Endothelial cell of umbilical vein (primary cell): Measurements from ENCODE around the gene GLRX5. TPM values are rescaled to one million over a fixed set of nuclear protein-coding genes. Genes with fewer than 3 reads are reported as not detected.
A peak's percentile ranks its signal among the peaks of the same experiment; 100 is the strongest.

Source experiments
- BruUV-seq: library from RNA; stranded (reverse); fragments of 400-500 nt; replicated peaks from 2 replicates; lab custom pipeline; 2021; lab: Mats Ljungman, UMichigan
- CTCF ChIA-PET: fragments of 300-600, 350-600 bp; sonication (Branson Sonifier 250); formaldehyde crosslinking; loops from one replicate; lab custom pipeline; 2021; ENCODE audit warnings: antibody characterized with exemption, inconsistent platforms; lab: Charles Lee
- POLR2A ChIA-PET: fragments of 300-600, 350-600 bp; sonication (Branson Sonifier 250); formaldehyde crosslinking; loops from one replicate; lab custom pipeline; 2021; ENCODE audit warnings: antibody characterized with exemption, inconsistent platforms; lab: Charles Lee
- DNase-seq: peaks from one replicate; pipeline ENCODE4 v3.0.0-alpha.2; 2011; ENCODE audit warnings: low read depth, low spot score
- FAIRE-seq: peaks from 2 replicates; lab custom pipeline; 2011; peaks lifted over from hg19 to GRCh38; lab: Jason Lieb, UNC
- H2AFZ ChIP-seq: 2 replicates; pipeline ENCODE4 v1.6.0; 2012; ENCODE audit warnings: low read depth, low read length, control low read depth, inconsistent platforms
- H3K27ac ChIP-seq: 2 replicates; pipeline ENCODE4 v1.5.1; 2011; ENCODE audit warnings: low read depth, mild to moderate bottlenecking, control low read depth, low read length, moderate library complexity; ENCODE audit not compliant: insufficient read depth
- H3K27me3 ChIP-seq, 2 experiments: 2 replicates each; pipeline versions ENCODE4 v1.6.0 to v1.6.1; 2011; ENCODE audit warnings: low read length in 2 of 2, mixed read lengths in 1 of 2; ENCODE audit not compliant: control insufficient read depth in 2 of 2, insufficient read depth in 2 of 2
- H3K36me3 ChIP-seq, 2 experiments: 2 replicates in 1 of 2; 3 replicates in 1 of 2; pipeline ENCODE4 v1.5.1; 2011; ENCODE audit warnings: low read length in 2 of 2, mild to moderate bottlenecking in 1 of 2, moderate library complexity in 1 of 2; ENCODE audit not compliant: control insufficient read depth in 2 of 2, insufficient read depth in 2 of 2; ENCODE audit errors: extremely low read depth in 1 of 2
- H3K4me1 ChIP-seq: 3 replicates; pipeline ENCODE4 v1.5.1; 2011; ENCODE audit warnings: mild to moderate bottlenecking, low read length; ENCODE audit not compliant: control insufficient read depth, insufficient read depth; ENCODE audit errors: extremely low read depth
- H3K4me2 ChIP-seq: 2 replicates; pipeline ENCODE4 v1.6.1; 2011; ENCODE audit warnings: low read length, control low read depth, mixed read lengths; ENCODE audit not compliant: insufficient read depth
- H3K4me3 ChIP-seq, 3 experiments: fragments of 200-600 bp in 1 of 3; sonication (generic), shearing (Covaris generic) in 1 of 3; replicated peaks in 1 of 3; 2 replicates each; pipeline ENCODE4 v1.5.1; 2011 to 2016; ENCODE audit warnings: control low read depth in 3 of 3, low read length in 3 of 3, mild to moderate bottlenecking in 2 of 3, inconsistent platforms in 1 of 3, low read depth in 1 of 3, moderate library complexity in 1 of 3; ENCODE audit not compliant: insufficient read depth in 1 of 3
- H3K79me2 ChIP-seq: 2 replicates; pipeline ENCODE4 v1.6.0; 2012; ENCODE audit warnings: low read length, inconsistent platforms; ENCODE audit not compliant: control insufficient read depth, insufficient read depth
- H3K9ac ChIP-seq: replicated peaks from 2 replicates; pipeline ENCODE3; 2011; ENCODE audit warnings: low read length, control low read depth; ENCODE audit not compliant: insufficient read depth; ENCODE audit errors: extremely low read depth
- H3K9me1 ChIP-seq: replicated peaks from 3 replicates; pipeline ENCODE4 v1.6.0; 2011; ENCODE audit warnings: mild to moderate bottlenecking, low read length; ENCODE audit not compliant: control insufficient read depth, insufficient read depth; ENCODE audit errors: extremely low read depth
- H3K9me3 ChIP-seq: replicated peaks from 2 replicates; pipeline ENCODE4 v1.5.1; 2012; ENCODE audit warnings: low read length, inconsistent platforms; ENCODE audit not compliant: control insufficient read depth, insufficient read depth
- H4K20me1 ChIP-seq: replicated peaks from 2 replicates; pipeline ENCODE3; 2011; ENCODE audit warnings: mild to moderate bottlenecking, low read length; ENCODE audit not compliant: control insufficient read depth, insufficient read depth; ENCODE audit errors: extremely low read depth
- EZH2 ChIP-seq: IDR thresholded peaks from 2 replicates; pipeline ENCODE4 v1.6.1; 2012; ENCODE audit warnings: borderline replicate concordance, low read depth, mild to moderate bottlenecking, moderate library complexity, low read length, inconsistent platforms; ENCODE audit not compliant: severe bottlenecking
- FOS ChIP-seq: IDR thresholded peaks from 2 replicates; pipeline ENCODE4 v1.6.1; 2011; ENCODE audit warnings: mild to moderate bottlenecking, low read length, moderate library complexity, borderline replicate concordance; ENCODE audit not compliant: insufficient read depth
- GATA2 ChIP-seq: IDR thresholded peaks from 2 replicates; pipeline ENCODE4 v1.7.0; 2011; ENCODE audit warnings: low read depth, mild to moderate bottlenecking, moderate library complexity, mixed read lengths, low read length; ENCODE audit not compliant: insufficient read length, insufficient read depth
- JUN ChIP-seq: IDR thresholded peaks from 2 replicates; pipeline ENCODE4 v1.6.1; 2011; ENCODE audit warnings: borderline replicate concordance, low read depth; ENCODE audit not compliant: insufficient read length, insufficient read depth
- POLR2AphosphoS5 ChIP-seq: IDR thresholded peaks from 2 replicates; pipeline ENCODE4 v1.6.1; 2012; ENCODE audit warnings: low read depth, mild to moderate bottlenecking, control low read depth, low read length, moderate library complexity; ENCODE audit not compliant: insufficient read depth
- dilution Hi-C: fragments of 300-500 bp; cut with MboI; formaldehyde crosslinking; loops from one replicate; pipeline ENCODE4 v1.15.0; 2019; ENCODE audit warnings: low sequenced_read_pairs; ENCODE audit not compliant: extremely low pct_ligation_motif_present
- intact Hi-C: fragments of 100-400 bp; cut with micrococcal nuclease; formaldehyde crosslinking; loops from one replicate; pipeline ENCODE4 v1.10.0; 2022
- polyA plus RNA-seq, 4 experiments: library from polyadenylated mRNA; depleted of rRNA in 3 of 4; stranded (reverse) in 3 of 4; unstranded in 1 of 4; fragments of >200 nt; gene quantifications; 2 replicates each; pipeline versions ENCODE4 v1.2.1 to v1.2.3, GENCODE V29; 2011 to 2012; ENCODE audit warnings: missing spikeins in 1 of 4
- total RNA-seq: library from RNA; stranded (reverse); gene quantifications from 2 replicates; pipeline ENCODE4 v1.2.3, GENCODE V29; 2021
- TF ChIP-seq, protein P1 (sequence below): IDR thresholded peaks from 2 replicates; pipeline ENCODE4 v1.6.1; 2011; ENCODE audit not compliant: insufficient read depth, insufficient read length

GLRX5 gene
- total and polyA plus RNA-seq, 2 donors (not counting 3 experiments of a cell fraction or from before 2014, with no cell fraction given), result 42.6 to 52.0 TPM

GRCh38 chr14:95518045-95518751 is 16.7 kb upstream of the GLRX5 start:
- H4K20me1 ChIP-seq, result no peaks in the 10 kb centered on the region
- no TSS peak for BruUV-seq
- H3K9me3 ChIP-seq, result no peaks in the 10 kb centered on the region
- DNase-seq, result peak; percentile 63
- H3K27me3 ChIP-seq, result no peaks in the 10 kb centered on the region
- peak overlapping the region; percentile 35 for H3K9ac ChIP-seq
- H3K79me2 ChIP-seq, result no peaks in the 10 kb centered on the region
- H3K27ac ChIP-seq, result peak overlapping the region; percentile 51
- H3K4me2 ChIP-seq, result peak overlapping the region; percentile 91
- no peaks in the 10 kb centered on the region for H3K36me3 ChIP-seq
- H3K4me1 ChIP-seq, result peaks cover 58% of the 10 kb centered on the region
- dilution Hi-C loops, result no loop called here
- intact Hi-C loops, result loop anchor here (1.0 to 10.0 kb wide), 5 partner anchors 9 to 363 kb away; partner anchors contain the start of gene DICER1
- ChIA-PET POLR2A (interaction anchor here (0.8 to 1.2 kb wide), 4 partner anchors 9 to 76 kb away, joined by 3 to 5 read pairs (median 4); no protein-coding TSS in a partner anchor), CTCF (interaction anchor here (0.8 to 6.6 kb wide), 14 partner anchors 9 to 76 kb away, joined by 3 to 79 read pairs (median 4); no protein-coding TSS in a partner anchor)
- H2AFZ ChIP-seq, result no peak overlapping the region
- H3K4me3 ChIP-seq, result peak overlapping the region in 1 of 3 experiments; percentile 27
- H3K9me1 ChIP-seq, result no peaks in the 10 kb centered on the region
- FAIRE-seq, result peak; percentile 80
- TF ChIP-seq, protein P1, sequence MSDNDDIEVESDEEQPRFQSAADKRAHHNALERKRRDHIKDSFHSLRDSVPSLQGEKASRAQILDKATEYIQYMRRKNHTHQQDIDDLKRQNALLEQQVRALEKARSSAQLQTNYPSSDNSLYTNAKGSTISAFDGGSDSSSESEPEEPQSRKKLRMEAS, result no peak
- TF ChIP-seq FOS (peak; percentile 60), JUN (peak; percentile 45), GATA2 (peak; percentile 70), EZH2 (no peak), POLR2AphosphoS5 (peak; percentile 36)
